T follicular helper cell (primary cell): Measurements from ENCODE around the gene LDAH.
"Not testable (repeated sequence)": the region's sequence is repeated elsewhere in the genome, so short reads cannot be mapped to it uniquely, and the experiment has no call there.

Experiments used
- DNase-seq: peaks from one replicate; pipeline ENCODE4 v3.0.0-alpha.2; 2020; ENCODE audit warnings: low read depth

LDAH gene

DNA sequence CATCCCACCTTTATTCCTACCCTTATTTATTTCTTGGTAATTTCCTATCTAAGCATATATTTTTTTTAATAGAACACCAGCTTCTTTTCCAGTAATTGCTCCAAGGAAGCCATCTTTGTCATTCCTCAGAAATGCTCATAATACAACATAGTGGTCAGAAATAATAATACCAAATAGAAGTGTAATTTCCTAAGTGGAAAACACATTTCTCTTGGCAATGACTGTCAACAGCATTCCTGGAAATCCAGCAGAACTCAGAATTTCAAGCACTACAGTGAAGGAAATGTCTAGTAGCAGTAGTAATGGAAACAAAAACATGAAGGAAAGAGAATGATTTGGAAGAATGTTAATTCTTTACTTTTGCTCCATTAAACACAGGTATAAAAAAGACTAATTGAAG is 99.4 kb downstream of the LDAH start:
- DNase-seq = no peak

DNA sequence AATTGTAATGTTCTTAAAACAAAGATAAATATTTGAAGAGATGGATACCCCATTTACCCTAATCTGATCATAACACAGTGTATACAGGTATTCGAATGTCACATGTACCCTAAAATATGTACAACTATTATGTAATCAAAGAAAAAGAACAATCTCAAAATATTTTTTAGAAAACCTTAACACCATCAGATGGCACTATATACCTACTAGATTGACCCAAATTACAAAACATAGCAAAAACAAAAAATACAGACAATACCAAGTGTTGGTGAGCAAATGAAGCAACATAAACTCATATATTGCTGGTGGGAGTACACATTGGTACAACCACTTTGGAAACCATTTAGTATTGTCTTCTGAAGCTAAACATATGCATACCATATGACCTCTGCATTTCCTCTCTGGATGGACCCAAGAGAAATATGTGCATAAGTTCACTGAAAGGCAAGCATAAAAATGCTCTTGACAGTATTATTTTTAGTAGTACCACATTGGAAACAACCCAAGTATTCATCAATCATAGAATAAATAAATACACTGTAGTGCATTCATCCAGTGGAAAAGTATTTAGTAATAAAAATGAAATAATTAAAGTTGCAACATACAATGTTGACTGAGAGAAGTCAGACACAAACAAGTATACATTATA is 100.2 kb downstream of the LDAH start:
- no peak for DNase-seq

- DNase-seq = no peak
Measured at GRCh38 chr2:20717641-20718040, 105.3 kb downstream of the LDAH start.

DNA sequence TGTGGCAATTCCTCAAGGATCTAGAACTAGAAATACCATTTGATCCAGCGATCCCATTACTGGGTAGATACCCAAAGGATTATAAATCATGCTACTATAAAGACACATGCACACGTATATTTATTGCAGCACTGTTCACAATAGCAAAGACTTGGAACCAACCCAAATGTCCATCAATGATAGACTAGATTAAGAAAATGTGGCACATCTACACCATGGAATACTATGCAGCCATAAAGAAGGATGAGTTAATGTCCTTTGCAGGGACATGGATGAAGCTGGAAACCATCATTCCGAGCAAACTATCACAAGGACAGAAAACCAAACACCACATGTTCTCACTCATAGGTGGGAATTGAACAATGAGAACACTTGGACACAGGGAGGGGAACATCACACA is 106.7 kb downstream of the LDAH start:
- not testable (repeated sequence) for DNase-seq

DNA sequence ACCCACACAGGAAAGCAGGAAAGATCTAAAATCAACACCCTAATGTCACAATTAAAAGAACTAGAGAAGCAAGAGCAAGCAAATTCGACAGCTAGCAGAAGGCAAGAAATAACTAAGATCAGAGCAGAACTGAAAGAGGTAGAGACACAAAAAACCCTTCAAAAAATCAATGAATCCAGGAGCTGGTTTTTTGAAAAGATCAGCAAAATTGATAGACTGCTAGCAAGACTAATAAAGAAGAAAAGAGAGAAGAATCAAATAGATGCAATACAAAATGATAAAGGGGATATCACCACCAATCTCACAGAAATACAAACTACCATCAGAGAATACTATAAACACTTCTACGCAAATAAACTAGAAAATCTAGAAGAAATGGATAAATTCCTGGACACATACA is 108.5 kb downstream of the LDAH start:
- not testable (repeated sequence) for DNase-seq

DNA sequence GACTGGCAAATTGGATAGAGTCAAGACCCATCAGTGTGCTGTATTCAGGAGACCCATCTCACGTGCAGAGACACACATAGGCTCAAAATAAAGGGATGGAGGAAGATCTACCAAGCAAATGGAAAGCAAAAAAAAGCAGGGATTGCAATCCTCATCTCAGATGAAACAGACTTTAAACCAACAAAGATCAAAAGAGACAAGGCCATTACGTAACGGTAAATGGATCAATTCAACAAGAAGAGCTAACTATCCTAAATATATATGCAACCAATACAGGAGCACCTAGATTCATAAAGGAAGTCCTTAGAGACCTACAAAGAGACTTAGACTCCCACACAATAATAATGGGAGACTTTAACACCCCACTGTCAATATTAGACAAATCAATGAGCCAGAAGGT is 109.3 kb downstream of the LDAH start:
- not testable (repeated sequence) for DNase-seq

GRCh38 chr2:20711641-20712040 is 111.3 kb downstream of the LDAH start:
- not testable (repeated sequence) for DNase-seq

DNA sequence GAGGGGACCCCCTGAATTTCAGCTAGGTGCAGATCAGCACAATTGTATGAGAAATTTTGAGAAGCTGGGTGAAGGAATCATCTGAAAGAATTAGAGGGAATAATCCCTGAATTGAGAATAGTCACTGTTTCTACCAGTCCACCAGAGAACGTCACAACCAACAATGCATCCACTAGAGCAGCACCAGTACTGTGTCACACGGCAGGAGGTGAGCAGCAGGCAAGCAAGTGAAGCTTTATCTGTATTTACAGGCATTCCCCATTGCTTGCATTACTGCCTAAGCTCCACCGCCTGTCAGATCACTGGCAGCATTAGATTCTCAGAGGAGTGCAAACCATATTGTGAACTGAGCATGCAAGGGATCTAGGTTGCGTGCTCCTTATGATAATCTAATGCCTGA is 115.3 kb downstream of the LDAH start:
- DNase-seq = no peak

DNA sequence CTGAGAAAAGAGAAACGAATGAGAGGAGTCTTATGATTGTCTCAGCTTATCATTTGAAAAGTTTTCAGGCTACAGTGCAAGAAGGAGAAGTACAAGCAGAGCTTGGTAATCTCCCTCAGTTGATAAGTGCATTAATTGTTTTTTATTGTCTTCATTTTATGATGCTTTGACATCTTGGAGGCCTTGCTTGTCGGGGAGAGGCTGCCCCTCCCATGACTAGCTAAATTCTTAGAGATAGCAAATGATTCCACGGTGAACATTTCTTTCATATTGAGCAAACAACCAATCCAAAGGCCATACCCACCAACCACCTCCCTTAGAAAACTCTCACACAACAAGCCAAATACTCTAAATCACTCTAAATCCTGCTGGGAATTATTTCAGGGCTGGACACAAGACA is 116.1 kb downstream of the LDAH start:
- no peak for DNase-seq

GRCh38 chr2:20706217-20706616 is 116.7 kb downstream of the LDAH start:
- no peak for DNase-seq

GRCh38 chr2:20704886-20705285 is 118.0 kb downstream of the LDAH start:
- DNase-seq = no peak

DNA sequence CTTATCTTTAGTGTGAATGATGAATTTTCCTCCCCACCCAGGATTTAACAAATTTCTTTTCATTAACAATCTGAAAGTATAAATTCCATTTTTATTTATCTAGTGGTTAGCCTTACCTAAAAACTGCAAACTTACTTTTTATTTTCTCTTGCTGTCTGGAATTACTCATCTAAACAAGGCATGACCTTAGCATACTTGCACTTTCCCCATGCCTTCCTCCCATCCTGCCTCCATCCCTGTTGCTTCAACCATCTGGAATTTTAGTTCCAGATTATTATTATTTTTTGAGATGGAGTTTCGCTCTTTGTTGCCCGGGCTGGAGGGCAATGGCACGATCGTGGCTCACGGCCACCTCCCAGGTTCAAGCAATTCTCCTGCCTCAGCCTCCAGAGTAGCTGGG is 120.3 kb downstream of the LDAH start:
- no peak for DNase-seq

GRCh38 chr2:20698916-20699613 is 123.8 kb downstream of the LDAH start:
- DNase-seq = no peak

GRCh38 chr2:20697322-20697934 is 125.5 kb downstream of the LDAH start:
- DNase-seq = no peak

GRCh38 chr2:20696366-20696765 is 126.5 kb downstream of the LDAH start:
- DNase-seq = no peak

- no peak for DNase-seq
Measured at GRCh38 chr2:20693317-20693716, 129.6 kb downstream of the LDAH start.

DNA sequence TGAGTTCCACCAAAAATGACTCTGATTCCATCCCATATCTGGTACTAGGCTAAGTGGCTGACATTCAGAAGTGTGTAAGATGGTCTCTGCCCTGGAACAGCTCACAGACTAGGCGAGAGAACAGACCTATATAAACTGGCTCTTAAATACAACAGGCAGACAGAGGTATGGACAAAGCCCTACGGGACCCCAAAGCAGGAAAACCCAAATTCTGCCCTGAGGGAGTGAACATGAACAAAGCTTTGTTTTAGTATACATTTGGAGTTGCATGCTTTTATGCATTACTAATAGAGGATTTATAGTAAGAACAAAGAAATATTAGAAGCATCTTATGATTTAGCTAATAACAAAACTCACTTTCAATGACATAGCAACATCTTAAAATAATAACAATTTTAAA is 130.8 kb downstream of the LDAH start:
- no peak for DNase-seq

DNA sequence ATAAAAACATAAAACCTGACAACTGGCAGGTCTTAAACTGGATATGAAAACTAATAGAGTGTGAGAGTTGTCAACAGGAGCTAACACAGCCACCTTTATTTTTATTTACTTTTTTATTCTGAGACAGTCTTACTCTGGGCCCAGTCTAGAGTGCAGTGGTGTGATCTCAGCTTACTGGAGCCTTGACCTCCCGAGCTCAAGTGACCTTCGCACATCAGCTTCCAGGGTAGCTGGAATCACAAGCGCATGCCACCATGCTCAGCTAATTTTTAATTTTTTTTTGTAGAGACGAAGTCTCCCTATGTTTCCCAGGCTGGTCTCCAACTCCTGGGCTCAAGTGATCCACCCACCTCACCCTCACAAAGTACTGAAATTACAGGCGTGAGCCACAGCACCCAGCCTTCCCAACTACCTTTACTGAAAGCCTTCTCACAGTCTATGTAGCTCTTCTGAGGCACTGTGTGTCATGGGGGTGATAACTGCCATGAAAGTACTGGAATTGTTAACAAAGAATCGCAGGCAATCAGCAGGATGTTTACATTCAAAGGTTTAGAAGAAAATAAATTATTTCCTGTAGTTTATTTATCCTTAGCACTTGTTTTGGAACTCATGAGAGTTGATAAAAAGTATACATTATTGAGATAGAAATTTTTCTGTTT is 131.7 kb downstream of the LDAH start:
- no peak for DNase-seq

GRCh38 chr2:20689428-20690264 is 133.3 kb downstream of the LDAH start:
- DNase-seq = no peak

DNA sequence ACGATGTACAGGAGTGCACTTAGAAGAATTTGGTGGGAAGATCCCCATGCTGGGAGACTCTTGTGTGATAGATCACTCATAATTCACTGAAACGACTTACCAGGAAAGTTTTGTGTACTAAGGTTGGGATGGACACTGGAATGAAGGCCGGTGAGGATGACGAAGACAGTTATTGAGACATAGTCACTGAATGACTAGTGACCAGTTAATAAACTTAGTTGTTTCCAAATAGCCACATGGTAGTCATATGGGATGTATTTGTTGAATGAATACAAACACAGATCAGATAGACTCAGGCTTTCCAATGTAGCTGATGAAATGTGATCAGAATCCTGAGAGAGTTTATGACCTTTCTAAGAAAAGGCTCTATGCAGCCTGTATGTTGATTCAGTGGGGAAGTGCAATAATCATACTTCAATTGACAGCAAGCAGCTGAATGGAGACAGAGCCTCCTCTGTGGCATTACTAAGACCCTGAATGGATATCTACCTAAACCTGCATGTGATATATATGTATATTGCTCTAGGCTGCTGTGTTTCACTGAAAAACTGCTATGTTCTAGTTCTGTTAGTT is 135.6 kb downstream of the LDAH start:
- no peak for DNase-seq

GRCh38 chr2:20684581-20685063 is 138.3 kb downstream of the LDAH start:
- no peak for DNase-seq
